COLO668 (cell line): ENCODE measurements around the gene KCNJ14.
A peak's percentile ranks its signal among the peaks of the same experiment; 100 is the strongest.

Experiments used
- DNase-seq: peaks from one replicate; lab custom pipeline; 2025; ENCODE audit not compliant: unreplicated experiment; lab: John Stamatoyannopoulos, UW

KCNJ14 gene

DNA sequence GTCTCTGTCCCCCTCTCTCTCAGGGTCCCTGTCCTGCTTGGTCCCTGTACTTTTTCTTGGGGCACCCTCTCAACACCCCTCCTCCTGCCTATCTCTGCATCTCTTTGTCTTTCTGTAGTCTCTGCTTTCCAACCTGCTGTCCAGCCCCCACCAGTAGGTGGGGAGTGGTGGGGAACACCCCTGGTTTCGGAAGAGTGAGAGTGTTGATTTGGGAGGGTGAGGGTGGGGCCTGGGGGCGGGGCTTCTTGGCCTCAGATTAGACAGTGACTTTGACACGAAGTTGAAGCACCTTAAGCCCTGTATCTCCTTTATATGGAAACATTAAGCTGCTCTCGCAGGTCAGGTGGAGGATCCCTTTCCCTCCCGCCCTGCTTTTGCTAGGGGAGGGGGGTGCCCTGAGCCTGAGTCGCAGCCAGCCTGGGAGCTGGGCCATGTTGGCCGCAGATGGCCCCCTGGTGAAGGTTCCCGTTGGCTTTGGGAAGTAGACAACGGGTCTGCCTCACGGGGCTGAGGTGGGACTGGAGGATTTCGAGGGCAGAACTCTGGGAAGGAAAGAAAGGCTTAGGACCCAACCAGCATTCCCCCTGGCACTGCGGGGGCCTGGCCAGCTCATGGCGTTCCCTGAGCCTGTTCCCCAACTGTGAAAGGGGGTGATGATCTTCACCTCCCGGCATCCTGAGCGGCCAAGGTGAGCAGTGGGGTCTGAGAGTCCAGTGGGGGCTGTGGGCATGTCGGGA lies at the start of gene KCNJ14:
KCNJ14 (plus strand) TSS at position 404 of the 737 bp plus-strand sequence. CDS start 6,151 bp downstream, outside the sequence.
- no peak for DNase-seq

DNA sequence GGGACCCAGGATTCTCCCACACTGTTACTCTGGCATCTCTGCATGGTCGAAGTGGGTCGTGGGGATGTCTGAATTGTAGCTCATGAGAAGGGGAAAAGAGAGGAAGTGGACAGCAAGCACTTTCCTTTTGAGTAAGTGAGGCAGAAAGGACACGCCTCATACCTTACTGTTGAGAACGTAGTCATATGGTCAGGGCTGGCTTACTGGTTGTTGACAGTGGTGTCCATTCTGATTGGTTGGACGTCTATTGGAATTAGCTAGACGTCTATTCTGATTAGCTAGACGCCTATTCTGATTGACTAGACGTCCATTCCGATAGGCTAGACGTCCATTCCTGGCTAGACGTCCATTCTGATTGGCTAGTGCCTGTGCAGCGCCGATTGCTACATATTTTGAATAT lies 49.5 kb upstream of the KCNJ14 start:
- no peak for DNase-seq

DNA sequence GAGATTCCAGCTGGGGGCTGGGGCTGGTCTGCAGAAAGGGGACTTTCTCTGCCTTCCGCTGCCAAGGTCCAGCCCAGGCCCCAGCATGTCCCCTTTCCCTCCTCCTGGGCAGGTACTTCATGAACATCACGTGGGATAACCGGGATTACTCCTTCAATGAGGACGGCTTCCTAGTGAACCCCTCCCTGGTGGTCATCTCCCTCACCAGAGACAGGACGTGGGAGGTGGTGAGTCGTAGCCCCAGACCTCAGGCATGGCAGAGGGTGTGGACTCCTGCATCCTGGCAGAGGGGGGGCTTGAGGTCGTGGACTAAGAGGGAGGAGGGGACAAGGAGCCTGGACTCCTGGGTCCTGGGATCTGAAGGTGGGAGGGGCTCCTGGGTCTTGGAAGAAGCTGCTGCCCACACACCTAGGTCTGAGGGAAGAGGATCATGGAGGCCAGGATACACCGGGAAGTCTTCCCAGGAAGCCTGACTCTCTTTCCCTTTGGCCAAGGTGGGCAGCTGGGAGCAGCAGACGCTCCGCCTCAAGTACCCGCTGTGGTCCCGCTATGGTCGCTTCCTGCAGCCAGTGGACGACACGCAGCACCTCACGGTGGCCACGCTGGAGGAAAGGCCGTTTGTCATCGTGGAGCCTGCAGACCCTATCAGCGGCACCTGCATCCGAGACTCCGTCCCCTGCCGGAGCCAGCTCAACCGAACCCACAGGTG lies 41.3 kb upstream of the KCNJ14 start:
- DNase-seq: peak; percentile 33

GRCh38 chr19:48415395-48415794 lies 40.0 kb upstream of the KCNJ14 start:
- DNase-seq: peak; percentile 65

GRCh38 chr19:48415806-48416221 lies 39.6 kb upstream of the KCNJ14 start:
- DNase-seq: no peak

- DNase-seq: no peak
These were observed 38.0 kb upstream of the KCNJ14 start for GRCh38 chr19:48417421-48417820.

- DNase-seq: no peak
These were observed 36.9 kb upstream of the KCNJ14 start for GRCh38 chr19:48418317-48419064.

GRCh38 chr19:48419158-48419920 lies 36.0 kb upstream of the KCNJ14 start:
- peak; percentile 20 for DNase-seq

- no peak for DNase-seq
These were observed 33.8 kb upstream of the KCNJ14 start for GRCh38 chr19:48421548-48421947.

DNA sequence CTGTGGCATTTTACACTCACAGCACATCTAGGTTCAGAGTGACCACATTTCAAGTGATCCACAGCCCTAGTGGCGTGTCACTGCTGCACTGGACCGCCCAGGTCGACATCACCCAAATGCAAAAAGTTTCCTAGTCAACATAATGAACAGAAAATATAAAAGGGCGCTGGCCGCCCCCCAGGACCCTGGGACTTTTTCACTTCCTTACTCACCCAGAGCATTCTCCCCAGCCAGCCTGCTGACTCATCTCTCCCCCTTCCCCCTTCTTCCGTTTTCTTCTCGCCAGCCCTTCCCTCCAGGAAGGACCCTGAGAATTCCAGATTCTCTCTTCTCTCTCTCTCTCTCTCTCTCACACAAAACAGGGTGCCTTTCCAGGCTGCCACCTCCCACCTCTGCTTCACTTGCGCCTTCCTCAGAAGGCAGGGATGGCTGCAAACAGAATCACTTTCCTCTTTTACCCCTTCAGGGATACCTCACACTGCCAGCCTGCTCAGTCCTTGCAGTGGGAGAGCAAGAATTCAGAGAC lies 30.6 kb upstream of the KCNJ14 start:
- no peak for DNase-seq

- DNase-seq: no peak
These were observed 26.7 kb upstream of the KCNJ14 start for GRCh38 chr19:48428670-48429069.

GRCh38 chr19:48433337-48433736 lies 22.0 kb upstream of the KCNJ14 start:
- no peak for DNase-seq

- no peak for DNase-seq
These were observed 18.8 kb upstream of the KCNJ14 start for GRCh38 chr19:48436586-48436985.

DNA sequence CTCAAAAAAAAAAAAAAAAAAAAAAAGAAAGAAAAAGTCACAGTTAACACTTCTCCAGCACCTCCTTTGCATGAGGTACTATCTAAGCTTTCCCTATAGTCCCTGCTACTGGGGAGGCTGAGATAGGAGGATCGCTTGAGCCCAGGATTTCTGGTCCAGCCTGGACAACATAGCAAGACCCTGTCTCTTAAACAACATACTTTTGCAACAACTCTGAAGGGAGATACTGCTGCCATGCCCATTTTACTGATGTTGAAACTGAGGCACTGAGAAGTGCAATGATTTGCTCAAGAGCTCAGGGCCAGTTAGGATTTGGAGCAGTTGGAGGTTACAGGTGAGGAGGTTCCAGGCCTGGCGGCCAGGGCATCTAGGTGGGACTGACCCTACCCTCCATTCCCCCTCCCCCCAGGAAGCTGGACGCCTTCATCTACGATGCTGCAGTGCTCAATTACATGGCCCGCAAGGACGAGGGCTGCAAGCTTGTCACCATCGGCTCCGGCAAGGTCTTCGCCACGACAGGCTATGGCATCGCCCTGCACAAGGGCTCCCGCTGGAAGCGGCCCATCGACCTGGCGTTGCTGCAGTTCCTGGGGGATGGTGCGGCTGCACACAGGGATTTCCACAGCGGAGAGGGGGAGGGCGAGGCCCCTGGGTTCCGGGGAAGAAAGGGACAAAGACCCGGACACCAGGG lies 13.9 kb upstream of the KCNJ14 start:
- DNase-seq: no peak

- DNase-seq: no peak
These were observed 13.0 kb upstream of the KCNJ14 start for GRCh38 chr19:48442116-48443035.

GRCh38 chr19:48443256-48443655 lies 12.1 kb upstream of the KCNJ14 start:
- DNase-seq: peak; percentile 47

GRCh38 chr19:48443731-48444128 lies 11.6 kb upstream of the KCNJ14 start:
- peak; percentile 32 for DNase-seq

DNA sequence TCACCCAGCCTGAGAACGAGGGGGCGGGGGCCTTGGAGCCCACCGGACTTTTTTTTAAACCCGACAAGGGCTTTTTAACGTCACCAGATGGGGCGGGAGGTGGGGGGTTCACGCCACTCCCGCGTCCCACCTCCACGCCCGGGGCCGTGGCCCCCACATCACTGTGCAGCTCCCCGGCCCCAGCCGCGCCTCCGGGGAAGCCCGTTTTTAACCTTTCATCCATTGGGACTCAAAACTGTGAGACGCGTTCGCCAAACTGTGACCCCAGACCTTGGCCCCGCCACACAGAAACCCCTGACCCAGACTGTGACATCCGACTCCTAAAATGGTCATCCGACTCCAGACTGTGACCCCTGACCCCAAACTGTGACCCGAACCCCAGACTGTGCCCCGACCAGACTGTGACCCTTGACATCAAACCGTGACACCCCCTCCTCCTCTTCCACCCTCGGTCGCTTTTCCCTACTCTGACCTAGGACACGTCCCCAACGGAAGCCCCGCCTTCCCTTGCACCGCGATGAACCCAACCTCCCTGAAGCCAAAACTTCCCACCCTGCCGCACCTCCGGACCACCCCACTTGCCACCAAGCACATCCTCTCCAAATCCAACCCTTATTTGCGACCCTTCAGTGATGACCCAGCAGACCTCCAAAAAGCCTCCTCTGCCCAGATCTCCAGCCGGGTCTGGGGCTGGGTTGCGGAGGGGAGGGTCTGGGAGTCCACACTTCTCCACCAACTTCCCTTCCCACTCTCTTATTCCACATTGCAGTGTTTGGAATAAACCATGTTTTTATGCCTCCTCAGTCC lies 11.0 kb upstream of the KCNJ14 start:
- DNase-seq: peak; percentile 12

GRCh38 chr19:48444936-48445200 lies 10.5 kb upstream of the KCNJ14 start:
- DNase-seq: no peak
